Lower leg skin (tissue), 3 donors: ENCODE data around the gene SFI1.

ENCODE experiments used
- CTCF ChIP-seq, 3 donors: fragments of 450-650 bp; IDR thresholded peaks; one replicate each; pipeline ENCODE4 v1.5.1; 2016; ENCODE audit warnings: antibody characterized with exemption in 3 of 3, mild to moderate bottlenecking in 3 of 3, moderate library complexity in 2 of 3
- POLR2A ChIP-seq, 2 donors: fragments of 450-650 bp; IDR thresholded peaks; one replicate each; pipeline ENCODE4 v1.6.1; 2016 to 2017; ENCODE audit warnings: antibody characterized with exemption in 2 of 2, mild to moderate bottlenecking in 1 of 2, moderate library complexity in 1 of 2

- TF ChIP-seq CTCF (IDR thresholded peaks at IDR 0.05) (no peak), POLR2A (IDR thresholded peaks at IDR 0.05) (no peak)
Measured at GRCh38 chr22:31501738-31502137, 5.4 kb downstream of the SFI1 start.
